Lower leg skin (tissue), 3 donors: ENCODE results near the gene CLEC14A.

Experiments
- CTCF ChIP-seq, 3 donors: fragments of 450-650 bp; IDR thresholded peaks; one replicate each; pipeline ENCODE4 v1.5.1; 2016; ENCODE audit warnings: antibody characterized with exemption in 3 of 3, mild to moderate bottlenecking in 3 of 3, moderate library complexity in 2 of 3
- POLR2A ChIP-seq, 2 donors: fragments of 450-650 bp; IDR thresholded peaks; one replicate each; pipeline ENCODE4 v1.6.1; 2016 to 2017; ENCODE audit warnings: antibody characterized with exemption in 2 of 2, mild to moderate bottlenecking in 1 of 2, moderate library complexity in 1 of 2

GRCh38 chr14:38262844-38263243 lies 7.0 kb upstream of the CLEC14A start:
- no peak for TF ChIP-seq POLR2A (IDR thresholded peaks at IDR 0.05)
- no peak for TF ChIP-seq CTCF (IDR thresholded peaks at IDR 0.05)
